OCI-LY7 (cell line): ENCODE results near the gene CETP. TPM values are rescaled to one million over a fixed set of nuclear protein-coding genes. Genes with fewer than 3 reads are reported as not detected.

Experiments
- BruUV-seq: library from RNA; stranded (reverse); fragments of 400-500 nt; replicated peaks from 2 replicates; lab custom pipeline; 2021; lab: Mats Ljungman, UMichigan
- CTCF ChIA-PET: fragments of 300-600 bp; sonication (Branson Sonifier 250); formaldehyde crosslinking; loops from one replicate; lab custom pipeline; 2022; ENCODE audit warnings: antibody characterized with exemption; ENCODE audit not compliant: unreplicated experiment; lab: Charles Lee
- POLR2A ChIA-PET: fragments of 300-600 bp; sonication (Branson Sonifier 250); formaldehyde crosslinking; loops from one replicate; lab custom pipeline; 2022; ENCODE audit warnings: antibody characterized with exemption; lab: Charles Lee
- DNase-seq: peaks from one replicate; pipeline ENCODE4 v3.0.0-alpha.2; 2015; ENCODE audit warnings: low spot score
- H2AFZ ChIP-seq: fragments of 200-600 bp; sonication (generic), shearing (Covaris generic); 2 replicates; pipeline ENCODE4 v1.6.1; 2014; ENCODE audit warnings: mild to moderate bottlenecking, antibody characterized with exemption, low read length, moderate library complexity
- H3K27ac ChIP-seq: fragments of 200-600 bp; sonication (generic); 2 replicates; pipeline ENCODE4 v1.5.1; 2014; ENCODE audit warnings: mixed run types, low read depth, mild to moderate bottlenecking, moderate library complexity, low read length, inconsistent platforms; ENCODE audit not compliant: poor library complexity, severe bottlenecking
- H3K36me3 ChIP-seq: fragments of 200-600 bp; sonication (generic); 2 replicates; pipeline ENCODE4 v1.6.1; 2014; ENCODE audit warnings: mild to moderate bottlenecking, antibody characterized with exemption, low read length, moderate library complexity, mixed read lengths; ENCODE audit not compliant: insufficient read depth
- H3K4me1 ChIP-seq: fragments of 200-600 bp; sonication (generic); 2 replicates; pipeline ENCODE4 v1.5.1; 2014; ENCODE audit warnings: mild to moderate bottlenecking, low read length; ENCODE audit not compliant: insufficient read depth, poor library complexity, severe bottlenecking
- H3K4me2 ChIP-seq: fragments of 200-600 bp; sonication (generic); 2 replicates; pipeline ENCODE4 v1.6.1; 2014; ENCODE audit warnings: mild to moderate bottlenecking, low read length
- H3K4me3 ChIP-seq: fragments of 200-600 bp; sonication (generic); 2 replicates; pipeline ENCODE4 v1.5.1; 2014; ENCODE audit warnings: mild to moderate bottlenecking, low read depth, low read length; ENCODE audit not compliant: poor library complexity, severe bottlenecking
- H3K79me2 ChIP-seq: fragments of 200-600 bp; sonication (generic); 2 replicates; pipeline ENCODE4 v1.6.1; 2016; ENCODE audit warnings: low read depth, mild to moderate bottlenecking, low read length, moderate library complexity, mixed read lengths; ENCODE audit not compliant: insufficient read depth
- H3K9me2 ChIP-seq: fragments of 200-600 bp; sonication (generic); 2 replicates; pipeline ENCODE4 v1.6.1; 2016; ENCODE audit warnings: mild to moderate bottlenecking, low read length, mixed read lengths; ENCODE audit not compliant: insufficient read depth
- H3K9me3 ChIP-seq: fragments of 200-600 bp; sonication (generic); 2 replicates; pipeline ENCODE4 v1.6.1; 2014; ENCODE audit warnings: mild to moderate bottlenecking, mixed run types, low read length, mixed read lengths
- H4K20me1 ChIP-seq: fragments of 200-600 bp; sonication (generic); 2 replicates; pipeline ENCODE4 v1.6.1; 2014; ENCODE audit warnings: mild to moderate bottlenecking, antibody characterized with exemption, low read length, moderate library complexity, mixed read lengths; ENCODE audit not compliant: insufficient read depth
- EZH2phosphoT487 ChIP-seq: fragments of 200-600 bp; sonication (generic); IDR thresholded peaks from 2 replicates; pipeline ENCODE4 v1.6.1; 2018; ENCODE audit warnings: low read depth, borderline replicate concordance, mild to moderate bottlenecking, mixed run types, antibody characterized with exemption, low read length, moderate library complexity, mixed read lengths
- intact Hi-C: fragments of 100-400 bp; cut with micrococcal nuclease; formaldehyde crosslinking; loops from one replicate; pipeline ENCODE4 v1.10.0; 2022; ENCODE audit not compliant: unreplicated experiment
- total RNA-seq, 2 experiments: library from RNA; depleted of rRNA in 1 of 2; stranded (reverse); fragments of >200 nt in 1 of 2; shearing (Covaris generic) in 1 of 2; gene quantifications; 2 replicates each; pipeline ENCODE4 v1.2.3, GENCODE V29; 2014 to 2022
- TF ChIP-seq, protein P1 (sequence below): fragments of 200-600 bp; sonication (generic); conservative IDR thresholded peaks from 2 replicates; pipeline ENCODE4 v1.5.1; 2014; ENCODE audit warnings: mild to moderate bottlenecking, antibody characterized with exemption, low read length, moderate library complexity, mixed read lengths

Gene CETP
- total RNA-seq, 2 experiments from 2014 or later, result 0.54 to 0.65 TPM

GRCh38 chr16:56931271-56931891 is 30.4 kb upstream of the CETP start:
- H3K36me3 ChIP-seq, result peaks cover 43% of the 10 kb centered on the region
- ChIA-PET POLR2A (interaction anchor here (0.5 to 9.8 kb wide), 15 partner anchors 10 to 1792 kb away, joined by 3 to 256 read pairs (median 4); no protein-coding TSS in a partner anchor), CTCF (interaction anchor here (0.6 to 2.9 kb wide), 7 partner anchors 10 to 63 kb away, joined by 3 to 14 read pairs (median 6); no protein-coding TSS in a partner anchor)
- peaks cover 65% of the 10 kb centered on the region for H3K4me1 ChIP-seq
- H3K9me2 ChIP-seq, result no peaks in the 10 kb centered on the region
- intact Hi-C loops, result loop anchor here (1.0 kb wide), 3 partner anchors 14 to 110 kb away; no protein-coding TSS in a partner anchor
- peak; percentile 93 for DNase-seq
- peak overlapping the region; percentile 82 for H3K4me2 ChIP-seq
- peaks cover 45% of the 10 kb centered on the region for H3K79me2 ChIP-seq
- BruUV-seq, result TSS peak; percentile 87
- TF ChIP-seq EZH2phosphoT487, result no peak
- TF ChIP-seq, protein P1, sequence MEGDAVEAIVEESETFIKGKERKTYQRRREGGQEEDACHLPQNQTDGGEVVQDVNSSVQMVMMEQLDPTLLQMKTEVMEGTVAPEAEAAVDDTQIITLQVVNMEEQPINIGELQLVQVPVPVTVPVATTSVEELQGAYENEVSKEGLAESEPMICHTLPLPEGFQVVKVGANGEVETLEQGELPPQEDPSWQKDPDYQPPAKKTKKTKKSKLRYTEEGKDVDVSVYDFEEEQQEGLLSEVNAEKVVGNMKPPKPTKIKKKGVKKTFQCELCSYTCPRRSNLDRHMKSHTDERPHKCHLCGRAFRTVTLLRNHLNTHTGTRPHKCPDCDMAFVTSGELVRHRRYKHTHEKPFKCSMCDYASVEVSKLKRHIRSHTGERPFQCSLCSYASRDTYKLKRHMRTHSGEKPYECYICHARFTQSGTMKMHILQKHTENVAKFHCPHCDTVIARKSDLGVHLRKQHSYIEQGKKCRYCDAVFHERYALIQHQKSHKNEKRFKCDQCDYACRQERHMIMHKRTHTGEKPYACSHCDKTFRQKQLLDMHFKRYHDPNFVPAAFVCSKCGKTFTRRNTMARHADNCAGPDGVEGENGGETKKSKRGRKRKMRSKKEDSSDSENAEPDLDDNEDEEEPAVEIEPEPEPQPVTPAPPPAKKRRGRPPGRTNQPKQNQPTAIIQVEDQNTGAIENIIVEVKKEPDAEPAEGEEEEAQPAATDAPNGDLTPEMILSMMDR, result no peak
- H4K20me1 ChIP-seq, result peaks cover 32% of the 10 kb centered on the region
- peak overlapping the region; percentile 58; the same call in 1 of the 2 replicates for H2AFZ ChIP-seq
- peak overlapping the region; percentile 95 for H3K4me3 ChIP-seq
- peak overlapping the region; percentile 94 for H3K27ac ChIP-seq
- H3K9me3 ChIP-seq, result no peaks in the 10 kb centered on the region

GRCh38 chr16:56931892-56932720 is 29.6 kb upstream of the CETP start, which contains the start of gene HERPUD1:
Gene HERPUD1 (plus strand): TSS chr16:56932142. CDS start chr16:56932245, 103 bp downstream.
- BruUV-seq, result no TSS peak
- intact Hi-C loops, result loop anchor here (1.0 kb wide), 4 partner anchors 15 to 109 kb away; no protein-coding TSS in a partner anchor
- POLR2A ChIA-PET, result interaction anchor here (0.5 to 9.8 kb wide), 9 partner anchors 9 to 203 kb away, joined by 3 to 256 read pairs (median 5); no protein-coding TSS in a partner anchor
- Histone ChIP-seq H3K36me3 (peaks cover 51% of the 10 kb centered on the region), H2AFZ (peak within 1 kb of the TSS; percentile 58; the same call in 1 of the 2 replicates), H3K27ac (peak within 1 kb of the TSS; percentile 94), H3K79me2 (peaks cover 52% of the 10 kb centered on the region), H3K9me2 (no peaks in the 10 kb centered on the region), H3K4me2 (peak within 1 kb of the TSS; percentile 82), H3K9me3 (no peaks in the 10 kb centered on the region), H3K4me1 (peaks cover 66% of the 10 kb centered on the region), H3K4me3 (peak within 1 kb of the TSS; percentile 95), H4K20me1 (peaks cover 39% of the 10 kb centered on the region)
- DNase-seq, result peak; percentile 99
- CTCF ChIA-PET, result interaction anchor here (1.1 to 2.9 kb wide), 5 partner anchors 12 to 64 kb away, joined by 3 to 14 read pairs (median 6); no protein-coding TSS in a partner anchor
- TF ChIP-seq EZH2phosphoT487, result no peak
- TF ChIP-seq, protein P1, result no peak; the same call in 1 of the 2 replicates
